ENCODE results near the gene FAM210A. TPM values are rescaled to one million over a fixed set of nuclear protein-coding genes. Genes with fewer than 3 reads are reported as not detected.

The FAM210A gene
- total RNA-seq, 4 donors from 2014 or later, result 9.7 to 15.8 (median 14.6) TPM

DNA sequence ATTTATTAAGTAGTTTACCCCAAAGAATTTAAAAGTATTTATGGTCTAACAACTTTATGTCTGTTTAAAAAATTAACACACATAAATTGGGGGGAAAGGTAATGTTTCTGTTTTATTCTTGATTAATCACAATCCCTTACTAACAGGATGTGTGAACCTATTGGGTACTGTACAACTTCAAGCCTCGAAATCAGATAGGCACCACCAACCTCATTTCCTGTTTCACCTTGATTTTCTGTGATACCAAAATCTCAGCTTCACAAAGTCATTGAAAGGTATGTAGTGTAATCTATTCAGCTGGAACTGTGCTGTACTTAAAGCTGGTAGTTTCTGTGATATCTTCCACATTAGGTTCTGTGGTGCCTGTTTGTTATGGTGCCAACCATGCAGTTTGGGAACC, 4.1 kb upstream of the FAM210A start:
- no peak for DNase-seq
- no peaks in the 10 kb centered on the region for H3K27me3 ChIP-seq
- peaks cover 0 to 35% (median 0%) of the 10 kb centered on the region in 3 donors for H3K36me3 ChIP-seq
- H3K27ac ChIP-seq, result no peak overlapping the region
- no peaks in the 10 kb centered on the region for H3K9me3 ChIP-seq
- no peak overlapping the region for H3K4me3 ChIP-seq
- peaks cover 0 to 24% (median 1%) of the 10 kb centered on the region in 3 donors for H3K4me1 ChIP-seq
- intact Hi-C loops (cut with DNase I), result no loop called here
- WGBS, 2 donors, result 60 to 80% methylated on average over 1 of the region's 1 CpG
- TF ChIP-seq POLR2A (IDR thresholded peaks at IDR 0.05) (no peak), CTCF (IDR thresholded peaks at IDR 0.05) (no peak)

GRCh38 chr18:13726972-13727331, 594 bp upstream of the FAM210A start:
- no peak for TF ChIP-seq CTCF (IDR thresholded peaks at IDR 0.05)
- TF ChIP-seq POLR2A (IDR thresholded peaks at IDR 0.05), result no peak
- no peaks in the 10 kb centered on the region for H3K27me3 ChIP-seq
- 0% methylated on average over 5 to 17 of the region's 30 CpGs for WGBS, 2 donors
- intact Hi-C loops (cut with DNase I), result no loop called here
- H3K36me3 ChIP-seq, result peaks cover 0 to 5% (median 0%) of the 10 kb centered on the region in 3 donors
- peak overlapping the region; percentile 94 to 98 (median 95) for H3K27ac ChIP-seq
- peaks cover 9 to 55% (median 11%) of the 10 kb centered on the region in 3 donors for H3K4me1 ChIP-seq
- H3K9me3 ChIP-seq, result no peaks in the 10 kb centered on the region
- DNase-seq, result peak; percentile 31
- H3K4me3 ChIP-seq, result peak overlapping the region; percentile 75 to 93 (median 80)

DNA sequence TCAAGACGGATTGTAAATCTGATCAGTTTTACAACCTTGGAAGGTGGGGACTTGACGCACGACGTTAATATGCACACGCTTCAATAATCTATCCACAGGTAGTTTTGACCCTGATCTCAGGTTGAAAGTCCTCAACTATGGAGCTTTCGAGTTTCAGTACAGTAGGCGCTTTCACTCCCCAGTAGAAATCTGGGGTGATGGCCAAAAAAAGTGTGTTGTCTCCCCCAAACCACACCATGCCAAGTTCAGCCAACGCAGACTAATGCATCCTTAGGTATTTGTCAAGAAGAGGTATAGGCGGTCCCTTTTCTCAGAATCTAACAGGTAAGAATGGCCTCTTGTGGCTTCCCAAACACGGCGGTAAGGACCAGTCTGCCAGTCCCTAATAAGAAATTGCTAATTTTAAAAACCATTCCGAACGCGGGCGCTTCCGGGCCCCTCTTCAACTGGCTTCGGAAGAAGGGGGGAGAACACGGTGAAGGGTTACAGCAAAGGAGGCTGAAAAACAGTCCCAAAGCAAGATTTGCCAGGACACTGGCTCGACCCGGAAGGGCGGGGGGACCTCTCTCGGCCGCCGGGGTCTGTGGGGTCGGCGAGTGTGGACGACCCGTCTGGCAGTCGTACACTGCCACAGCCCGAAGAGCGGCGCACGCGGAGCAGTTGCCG, 659 bp downstream of the FAM210A start:
- Histone ChIP-seq H3K27me3 (no peaks in the 10 kb centered on the region), H3K27ac (peak overlapping the region; percentile 94 to 98 (median 95)), H3K36me3 (peaks cover 0 to 13% (median 0%) of the 10 kb centered on the region in 3 donors), H3K9me3 (no peaks in the 10 kb centered on the region), H3K4me1 (peaks cover 9 to 58% (median 11%) of the 10 kb centered on the region in 3 donors), H3K4me3 (peak overlapping the region; percentile 75 to 93 (median 80))
- DNase-seq, result no peak
- WGBS, 2 donors, result 3 to 9% methylated on average over 17 to 19 of the region's 35 CpGs
- intact Hi-C loops (cut with DNase I), result no loop called here
- TF ChIP-seq POLR2A (IDR thresholded peaks at IDR 0.05) (no peak), CTCF (IDR thresholded peaks at IDR 0.05) (no peak)

- H3K36me3 ChIP-seq, result peaks cover 0 to 13% (median 0%) of the 10 kb centered on the region in 3 donors
- no peaks in the 10 kb centered on the region for H3K9me3 ChIP-seq
- DNase-seq, result no peak
- intact Hi-C loops (cut with DNase I), result no loop called here
- no peak for TF ChIP-seq CTCF (IDR thresholded peaks at IDR 0.05)
- no peak for TF ChIP-seq POLR2A (IDR thresholded peaks at IDR 0.05)
- H3K4me3 ChIP-seq, result no peak overlapping the region
- H3K27ac ChIP-seq, result no peak overlapping the region
- 44 to 73% methylated on average over 1 of the region's 1 CpG for WGBS, 2 donors
- peaks cover 9 to 67% (median 11%) of the 10 kb centered on the region in 3 donors for H3K4me1 ChIP-seq
- H3K27me3 ChIP-seq, result no peaks in the 10 kb centered on the region
These were observed 5.5 kb downstream of the FAM210A start for GRCh38 chr18:13720847-13721246.

DNA sequence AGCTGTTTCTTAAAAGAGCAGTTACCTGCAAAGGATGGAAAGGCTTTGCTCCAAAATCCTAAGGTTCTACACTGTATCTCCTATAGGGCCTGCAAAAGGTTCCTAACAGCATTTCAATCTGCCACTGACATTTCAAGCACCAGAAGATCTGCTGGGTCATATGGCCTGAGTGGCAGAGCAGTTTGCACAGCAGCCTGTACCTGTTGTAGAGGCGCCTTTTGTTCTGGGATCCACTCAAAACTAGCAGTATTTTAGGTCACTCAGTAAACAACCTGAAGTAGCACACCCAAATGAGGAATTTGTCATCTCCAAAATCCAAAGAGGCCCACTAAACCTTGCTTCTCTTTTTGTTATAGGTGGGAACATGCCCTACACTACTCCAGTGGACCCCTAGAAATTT, 6.2 kb downstream of the FAM210A start:
- Histone ChIP-seq H3K4me3 (no peak overlapping the region), H3K4me1 (peaks cover 6 to 61% (median 6%) of the 10 kb centered on the region in 3 donors), H3K36me3 (peaks cover 0 to 13% (median 0%) of the 10 kb centered on the region in 3 donors), H3K9me3 (no peaks in the 10 kb centered on the region), H3K27ac (no peak overlapping the region), H3K27me3 (no peaks in the 10 kb centered on the region)
- no peak for TF ChIP-seq POLR2A (IDR thresholded peaks at IDR 0.05)
- no peak for DNase-seq
- WGBS, 2 donors, result 100% methylated on average over 1 of the region's 1 CpG; no CpG with 5 or more reads in 1 of the 2 donors
- intact Hi-C loops (cut with DNase I), result no loop called here

Measured in esophagus squamous epithelium (tissue), 5 donors.